K562 (cell line): ENCODE results near the gene KIAA0825. TPM values are rescaled to one million over a fixed set of nuclear protein-coding genes. Genes with fewer than 3 reads are reported as not detected.

Experiments used
- ATAC-seq: fragments of 200-7000 bp; cut with Tn5 transposase; 3 replicates; pipeline ENCODE4 v1.9.1; 2020; ENCODE audit warnings: moderate library complexity
- BruUV-seq: library from RNA; stranded (reverse); fragments of 400-500 nt; replicated peaks from 2 replicates; lab custom pipeline; 2021; lab: Mats Ljungman, UMichigan
- CTCF ChIA-PET: fragments of 300-600 bp; formaldehyde crosslinking; extraction: SDS; loops from one replicate; lab custom pipeline; 2021; ENCODE audit warnings: low intra/inter-chr PET ratio; lab: Yijun Ruan, JAX
- POLR2A ChIA-PET: fragments of 300-600, 350-650 bp; sonication (Branson Sonifier 250); formaldehyde crosslinking; extraction: SDS; loops from one replicate; lab custom pipeline; 2021; ENCODE audit warnings: antibody characterized with exemption, inconsistent platforms; lab: Yijun Ruan, JAX
- DNase-seq, 4 experiments: peaks; one replicate each; pipeline versions ENCODE4 v3.0.0 to v3.0.0-alpha.2; 2011 to 2018; ENCODE audit warnings: low spot score in 3 of 4, mixed read lengths in 3 of 4; ENCODE audit errors: extremely low read depth in 1 of 4
- FAIRE-seq: peaks from 2 replicates; lab custom pipeline; 2011; peaks lifted over from hg19 to GRCh38; lab: Jason Lieb, UNC
- H2AFZ ChIP-seq: 2 replicates; pipeline ENCODE4 v1.6.0; 2011; ENCODE audit warnings: low read depth, low read length, control low read depth, inconsistent platforms
- H3K27ac ChIP-seq: fragments of 200-600 bp; 3 replicates; pipeline ENCODE4 v1.8.0; 2011; ENCODE audit warnings: low read depth, mild to moderate bottlenecking, control low read depth, inconsistent platforms, low read length, moderate library complexity, mixed read lengths; ENCODE audit errors: extremely low read depth
- H3K27me3 ChIP-seq, 2 experiments: fragments of 300-600 bp in 1 of 2; 2 replicates in 1 of 2; 3 replicates in 1 of 2; pipeline versions ENCODE4 v1.6.0 to v1.8.0; 2011; ENCODE audit warnings: inconsistent platforms in 2 of 2, low read length in 2 of 2, mild to moderate bottlenecking in 1 of 2, mixed read lengths in 1 of 2, moderate library complexity in 1 of 2; ENCODE audit not compliant: control insufficient read depth in 2 of 2, insufficient read depth in 2 of 2
- H3K36me3 ChIP-seq: fragments of 300-600 bp; 3 replicates; pipeline ENCODE4 v1.8.0; 2011; ENCODE audit warnings: mild to moderate bottlenecking, low read length, inconsistent platforms; ENCODE audit not compliant: control insufficient read depth, insufficient read depth
- H3K4me1 ChIP-seq, 2 experiments: fragments of 200-600 bp in 1 of 2; replicated peaks in 1 of 2; 2 replicates in 1 of 2; 3 replicates in 1 of 2; pipeline versions ENCODE4 v1.5.1 to v1.8.0; 2011; ENCODE audit warnings: inconsistent platforms in 2 of 2, low read length in 2 of 2, mild to moderate bottlenecking in 1 of 2, mixed read lengths in 1 of 2, moderate library complexity in 1 of 2; ENCODE audit not compliant: control insufficient read depth in 2 of 2, insufficient read depth in 2 of 2
- H3K4me2 ChIP-seq: 2 replicates; pipeline ENCODE4 v1.6.1; 2011; ENCODE audit warnings: low read length, control low read depth, inconsistent platforms, mixed read lengths; ENCODE audit not compliant: insufficient read depth
- H3K4me3 ChIP-seq: fragments of 200-600 bp; sonication (generic), shearing (Covaris generic); 2 replicates; pipeline ENCODE4 v1.5.1; 2016; ENCODE audit warnings: control low read depth, inconsistent platforms
- H3K79me2 ChIP-seq: fragments of 200-600 bp; 3 replicates; pipeline ENCODE4 v1.8.0; 2011; ENCODE audit warnings: low read length, inconsistent platforms; ENCODE audit not compliant: control insufficient read depth, insufficient read depth
- H3K9ac ChIP-seq, 2 experiments: 2 replicates each; pipeline versions ENCODE4 v1.6.0 to v1.6.1; 2011; ENCODE audit warnings: low read depth in 2 of 2, low read length in 2 of 2, control low read depth in 1 of 2, inconsistent platforms in 1 of 2, mild to moderate bottlenecking in 1 of 2, mixed read lengths in 1 of 2; ENCODE audit not compliant: insufficient read depth in 1 of 2
- H3K9me1 ChIP-seq: one replicate; pipeline ENCODE4 v1.6.0; 2011; ENCODE audit warnings: inconsistent platforms, mild to moderate bottlenecking, low read length, moderate library complexity; ENCODE audit not compliant: control insufficient read depth, insufficient read depth
- H3K9me3 ChIP-seq: replicated peaks from 2 replicates; pipeline ENCODE4 v1.5.1; 2011; ENCODE audit warnings: low read depth, low read length, inconsistent platforms; ENCODE audit not compliant: control insufficient read depth, insufficient read depth
- H4K20me1 ChIP-seq: replicated peaks from 2 replicates; pipeline ENCODE4 v1.6.1; 2011; ENCODE audit warnings: low read length, inconsistent platforms, mixed read lengths; ENCODE audit not compliant: control insufficient read depth, insufficient read depth
- HNRNPUL1 ChIP-seq: fragments of 200-400 bp; formaldehyde crosslinking; IDR thresholded peaks from 2 replicates; pipeline ENCODE4 v1.6.1; 2017; ENCODE audit warnings: low read length
- PHB ChIP-seq: fragments of 250-450 bp; sonication (Bioruptor Pico); IDR thresholded peaks from 2 replicates; pipeline ENCODE4 v1.5.0; 2021
- PHF20 ChIP-seq: fragments of 450-650 bp; IDR thresholded peaks from 2 replicates; pipeline ENCODE4 v1.6.1; 2018; ENCODE audit not compliant: partially characterized antibody
- ZBTB7A ChIP-seq: IDR thresholded peaks from 2 replicates; pipeline ENCODE4 v1.6.1; 2011; ENCODE audit warnings: low read depth, mild to moderate bottlenecking, low read length, moderate library complexity, borderline replicate concordance; ENCODE audit not compliant: control insufficient read depth
- ZNF121 ChIP-seq: sonication (generic); formaldehyde crosslinking; conservative IDR thresholded peaks from 2 replicates; pipeline ENCODE4 v1.8.0; 2022; ENCODE audit warnings: missing genetic modification reagents
- ZNF143 ChIP-seq: sonication (generic); formaldehyde crosslinking; IDR thresholded peaks from 2 replicates; pipeline ENCODE4 v1.9.0; 2022; ENCODE audit warnings: mild to moderate bottlenecking, missing genetic modification reagents
- WGBS: fragments of 100-300 bp; shearing (Covaris generic); methylation state at CpG from one replicate; pipeline ENCODE4 v1.1.6; 2016; ENCODE audit warnings: low coverage, mixed read lengths; ENCODE audit not compliant: insufficient coverage; ENCODE audit errors: missing lambda C conversion rate; 5-methylcytosine and 5-hydroxymethylcytosine counted together
- in situ Hi-C: fragments of 300-500 bp; cut with MboI; formaldehyde crosslinking; loops from 4 replicates; pipeline ENCODE4 v1.15.0; 2018; ENCODE audit warnings: inconsistent platforms, mixed read lengths
- intact Hi-C: fragments of 100-400 bp; cut with micrococcal nuclease; formaldehyde crosslinking; loops from 2 replicates; pipeline ENCODE4 v1.14.2; 2022
- polyA plus RNA-seq, 8 experiments: library from polyadenylated mRNA; depleted of rRNA in 4 of 8; stranded (reverse) in 5 of 8; unstranded in 3 of 8; fragments of >200 nt; fragmentation: Nextera tagmentation in 2 of 8; fragmentation: Illumina TruSeq in 1 of 8; extraction: Ambion mirVana in 2 of 8; extraction: Trizol in 1 of 8; gene quantifications; 2 replicates each; pipeline versions ENCODE4 v1.2.1 to v1.2.3, GENCODE V29; 2011 to 2014; ENCODE audit warnings: inconsistent platforms in 1 of 8, missing spikeins in 1 of 8
- total RNA-seq, 7 experiments: library from RNA; depleted of rRNA in 6 of 7; stranded (reverse); fragments of >200 nt in 6 of 7; fragmentation: Illumina TruSeq in 2 of 7; extraction: Trizol in 2 of 7; gene quantifications; 2 replicates each; pipeline versions ENCODE4 v1.2.1 to v1.2.3, GENCODE V29; 2011 to 2021; ENCODE audit warnings: low replicate concordance in 1 of 7

The KIAA0825 gene
- total and polyA plus RNA-seq, 9 of the 15 experiments (the other 6 are each of a cell fraction or from before 2014, with no cell fraction given) = 0.05 to 0.36 (median 0.16) TPM; not detected in 1

DNA sequence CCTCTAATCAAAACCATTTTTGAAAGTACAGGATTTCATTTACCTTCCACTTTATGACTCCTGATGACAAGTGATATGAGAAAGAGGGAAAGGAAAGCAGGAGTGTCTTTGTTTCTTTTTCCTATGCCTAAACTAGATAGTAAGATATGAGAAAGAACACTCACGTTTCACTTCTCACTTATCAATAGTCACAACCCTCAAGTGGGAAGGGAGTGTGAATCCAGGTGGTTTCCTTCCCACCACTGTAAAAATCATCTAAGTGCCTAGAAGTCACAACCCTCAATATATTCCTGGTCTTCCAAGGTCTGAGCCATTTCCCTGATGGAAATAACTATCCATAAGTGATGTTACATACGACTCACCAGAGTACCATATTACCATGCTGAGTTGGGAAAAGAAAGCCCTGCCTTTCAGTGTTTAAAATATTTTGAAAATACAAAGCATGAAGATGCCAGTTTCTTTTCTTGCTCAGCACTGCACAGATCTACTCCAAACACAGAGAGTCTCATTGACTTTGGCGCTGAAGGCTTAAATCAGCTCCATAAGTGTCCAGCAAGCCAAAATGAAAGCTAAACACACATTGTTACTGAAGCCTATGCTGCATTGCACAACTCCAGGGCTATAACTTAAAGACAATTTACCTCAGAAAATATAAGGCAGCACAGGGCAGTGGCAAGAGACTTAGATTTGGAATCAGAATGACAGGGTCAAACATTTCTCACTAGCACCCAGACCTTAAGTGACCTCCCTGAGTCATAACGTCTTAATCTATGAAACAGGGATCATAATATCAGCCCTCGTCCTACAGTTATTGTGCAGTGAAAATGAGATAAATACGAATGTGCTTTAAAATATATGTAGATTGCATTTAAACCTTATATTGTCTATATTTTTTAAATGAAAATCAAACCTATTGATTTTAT, 301.2 kb downstream of the KIAA0825 start:
- ChIA-PET POLR2A (no interaction called here), CTCF (no interaction called here)
- in situ Hi-C loops (no loop called here), intact Hi-C loops (no loop called here)
- DNase-seq (no peak), FAIRE-seq (no peak), ATAC-seq (no peak)
- Histone ChIP-seq H3K9ac (no peak overlapping the region), H3K36me3 (no peaks in the 10 kb centered on the region), H4K20me1 (no peaks in the 10 kb centered on the region), H3K27ac (no peak overlapping the region), H3K27me3 (no peaks in the 10 kb centered on the region), H3K9me1 (no peaks in the 10 kb centered on the region), H3K9me3 (no peaks in the 10 kb centered on the region), H3K4me3 (no peak overlapping the region), H2AFZ (no peak overlapping the region), H3K4me1 (no peaks in the 10 kb centered on the region), H3K79me2 (no peaks in the 10 kb centered on the region), H3K4me2 (no peak overlapping the region)
- TF ChIP-seq ZNF143 (no peak), PHB (CRISPR knock-in tag) (no peak), ZBTB7A (no peak), HNRNPUL1 (no peak), PHF20 (no peak), ZNF121 (CRISPR knock-in tag) (no peak)
- no TSS peak for BruUV-seq
- 0% methylated on average over 6 of the region's 6 CpGs for WGBS
